ENCODE measurements around the gene ZNF664.

ZNF664 gene

DNA sequence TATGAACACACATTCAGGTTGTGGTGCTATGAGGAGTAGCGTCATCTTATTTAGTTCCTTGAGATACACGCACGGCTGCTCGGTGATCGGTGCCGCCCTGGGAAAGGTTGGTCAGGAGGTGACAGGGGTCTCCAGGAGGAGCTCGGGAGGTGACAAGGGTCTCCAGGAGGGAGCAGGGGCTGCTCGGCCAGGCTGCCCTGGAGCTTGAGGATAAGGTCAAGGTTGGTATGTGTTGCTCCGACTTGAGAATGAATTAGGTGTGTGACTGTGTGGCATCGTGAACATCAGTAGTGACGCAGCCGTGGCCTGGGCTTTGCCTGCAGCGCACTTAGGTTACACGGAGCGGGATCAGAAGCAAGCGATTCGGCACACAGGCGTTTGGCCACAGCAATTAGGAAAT is 36.5 kb upstream of the ZNF664 start:
- no peak for DNase-seq (ENCODE audit: insufficient read length)
- FAIRE-seq, result no peak
- TF ChIP-seq TAF1 (IDR thresholded peaks at IDR 0.05; ENCODE audit: borderline replicate concordance, low read depth, low read length) (no peak), POLR2AphosphoS5 (IDR thresholded peaks at IDR 0.05; ENCODE audit: low read depth, low read length) (no peak)

DNA sequence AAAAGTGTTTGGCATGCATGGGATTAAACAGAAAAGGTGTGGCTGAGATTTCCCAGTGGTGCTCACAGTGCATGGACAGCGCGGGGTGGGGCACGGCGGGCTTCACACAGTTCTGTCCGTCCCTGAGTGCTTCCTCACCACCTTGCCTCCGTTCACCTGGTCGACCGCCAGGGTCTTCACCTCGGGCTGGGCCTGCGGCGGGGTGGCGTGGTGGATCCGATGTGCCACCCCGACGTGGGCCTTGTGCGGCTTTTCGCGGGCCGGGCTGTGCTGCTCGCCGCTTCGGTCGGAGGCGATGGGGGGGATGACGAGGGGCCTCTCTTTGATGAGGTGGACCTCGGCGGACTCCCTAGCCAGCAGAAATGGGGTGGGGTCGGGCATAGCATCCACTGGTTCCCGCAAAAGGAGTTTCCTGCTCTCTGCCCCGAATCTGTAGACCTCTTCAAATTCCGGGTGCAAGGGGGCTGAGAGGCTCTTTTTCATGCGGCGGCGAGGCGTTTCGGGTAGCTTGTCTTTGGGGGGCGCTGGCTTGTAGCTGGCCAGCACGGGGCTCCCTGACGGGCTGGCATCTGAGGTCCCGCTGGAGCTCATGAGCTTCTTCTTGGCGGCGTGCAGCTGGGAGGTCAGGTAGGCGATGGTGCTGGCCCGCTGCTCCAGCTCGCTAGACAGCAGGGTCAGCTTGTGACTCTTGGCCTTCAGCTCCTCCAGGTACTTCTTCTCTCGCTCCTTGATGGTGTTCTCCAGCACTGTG is 35.9 kb upstream of the ZNF664 start:
- TF ChIP-seq POLR2A (IDR thresholded peaks at IDR 0.05; ENCODE audit: low read depth, low read length) (no peak), TAF1 (IDR thresholded peaks at IDR 0.05; ENCODE audit: borderline replicate concordance, low read depth, low read length) (no peak), POLR2AphosphoS5 (IDR thresholded peaks at IDR 0.05; ENCODE audit: low read depth, low read length) (no peak)
- DNase-seq (ENCODE audit: insufficient read length), result no peak
- no peak for FAIRE-seq

DNA sequence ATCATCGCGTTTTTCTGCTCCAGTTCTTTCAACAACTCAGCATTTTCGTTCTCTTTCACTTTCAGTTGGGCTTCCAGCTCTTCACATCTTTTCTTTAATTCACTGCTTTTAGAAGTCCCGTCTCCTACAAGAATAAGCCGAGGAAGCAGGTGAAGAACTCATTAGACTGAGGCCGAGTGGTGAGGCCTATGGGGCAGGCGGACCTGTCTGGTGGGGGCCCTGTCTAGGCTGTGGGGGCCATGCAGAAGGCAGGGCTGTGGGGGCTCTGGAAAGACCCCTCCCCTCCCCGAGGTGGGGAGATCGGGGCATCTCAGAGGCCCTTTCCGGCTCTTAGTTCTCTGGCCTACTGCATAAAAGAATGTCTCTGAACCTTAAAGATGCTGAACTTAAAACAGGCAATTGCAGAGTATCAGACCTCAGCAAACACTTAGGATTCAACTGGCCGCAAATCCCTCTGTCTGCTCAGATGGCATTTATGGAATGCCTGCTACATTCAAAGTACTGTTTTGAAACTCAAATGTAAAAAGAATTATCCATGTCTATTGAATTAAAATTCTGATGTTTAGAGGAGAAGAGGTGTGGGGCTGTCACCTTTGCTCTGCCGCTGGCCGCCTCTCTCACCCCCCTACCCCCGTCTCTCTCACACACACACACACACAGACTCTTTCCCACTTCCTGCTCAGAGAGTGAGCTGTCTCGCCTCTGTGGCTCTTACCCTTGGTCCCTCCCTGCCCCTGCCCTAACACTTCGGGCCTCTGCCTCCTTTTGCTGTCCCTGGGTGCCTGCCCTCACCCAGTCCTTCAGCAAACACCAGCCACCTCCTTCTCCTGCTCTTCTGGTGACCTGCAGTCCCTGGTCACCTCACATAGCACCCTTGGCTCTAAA is 35.1 kb upstream of the ZNF664 start:
- FAIRE-seq, result no peak
- DNase-seq (ENCODE audit: insufficient read length), result no peak
- TF ChIP-seq TAF1 (IDR thresholded peaks at IDR 0.05; ENCODE audit: borderline replicate concordance, low read depth, low read length) (no peak), POLR2A (IDR thresholded peaks at IDR 0.05; ENCODE audit: low read depth, low read length) (no peak), POLR2AphosphoS5 (IDR thresholded peaks at IDR 0.05; ENCODE audit: low read depth, low read length) (no peak)

DNA sequence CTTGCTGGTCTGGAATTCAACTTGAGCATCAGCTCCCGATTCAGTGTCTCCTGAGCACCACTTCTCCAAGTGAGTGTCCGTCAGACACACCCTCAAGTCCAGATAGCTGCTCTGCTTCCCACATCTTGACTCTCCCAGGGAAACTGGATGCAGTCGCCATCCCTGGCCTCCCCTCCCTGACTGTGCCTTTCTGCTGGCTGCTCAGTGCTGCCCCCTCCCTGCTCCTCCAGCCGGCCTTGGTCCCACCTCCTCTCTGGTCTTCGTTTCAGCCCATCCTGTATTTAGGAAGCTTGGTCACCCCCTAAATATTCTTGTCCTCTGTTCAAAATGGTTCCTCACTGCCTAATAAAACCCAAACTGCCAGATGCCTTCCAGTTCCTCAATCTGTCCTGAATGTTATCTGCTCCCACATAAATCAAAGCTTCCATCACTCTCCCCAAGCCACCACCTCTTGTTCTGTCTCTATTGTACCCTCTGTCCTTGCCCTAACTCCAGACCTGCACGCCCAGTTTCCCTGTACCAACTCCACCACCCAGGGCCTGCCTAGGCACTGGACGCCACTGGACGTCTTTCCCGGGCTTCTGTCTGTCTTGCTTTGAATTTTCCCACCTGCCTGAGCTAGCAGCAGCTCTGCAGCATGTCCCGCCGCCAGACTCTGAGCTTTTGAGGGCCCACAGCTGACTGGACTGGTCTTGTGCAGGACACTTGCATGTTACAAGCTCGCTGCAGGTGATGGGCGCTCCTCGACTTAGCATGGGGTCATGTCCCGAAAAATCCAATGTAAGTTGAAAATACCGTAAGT is 34.1 kb upstream of the ZNF664 start:
- DNase-seq (ENCODE audit: insufficient read length) (no peak), FAIRE-seq (no peak)
- TF ChIP-seq TAF1 (IDR thresholded peaks at IDR 0.05; ENCODE audit: borderline replicate concordance, low read depth, low read length) (no peak), POLR2AphosphoS5 (IDR thresholded peaks at IDR 0.05; ENCODE audit: low read depth, low read length) (no peak), POLR2A (IDR thresholded peaks at IDR 0.05; ENCODE audit: low read depth, low read length) (no peak)

DNA sequence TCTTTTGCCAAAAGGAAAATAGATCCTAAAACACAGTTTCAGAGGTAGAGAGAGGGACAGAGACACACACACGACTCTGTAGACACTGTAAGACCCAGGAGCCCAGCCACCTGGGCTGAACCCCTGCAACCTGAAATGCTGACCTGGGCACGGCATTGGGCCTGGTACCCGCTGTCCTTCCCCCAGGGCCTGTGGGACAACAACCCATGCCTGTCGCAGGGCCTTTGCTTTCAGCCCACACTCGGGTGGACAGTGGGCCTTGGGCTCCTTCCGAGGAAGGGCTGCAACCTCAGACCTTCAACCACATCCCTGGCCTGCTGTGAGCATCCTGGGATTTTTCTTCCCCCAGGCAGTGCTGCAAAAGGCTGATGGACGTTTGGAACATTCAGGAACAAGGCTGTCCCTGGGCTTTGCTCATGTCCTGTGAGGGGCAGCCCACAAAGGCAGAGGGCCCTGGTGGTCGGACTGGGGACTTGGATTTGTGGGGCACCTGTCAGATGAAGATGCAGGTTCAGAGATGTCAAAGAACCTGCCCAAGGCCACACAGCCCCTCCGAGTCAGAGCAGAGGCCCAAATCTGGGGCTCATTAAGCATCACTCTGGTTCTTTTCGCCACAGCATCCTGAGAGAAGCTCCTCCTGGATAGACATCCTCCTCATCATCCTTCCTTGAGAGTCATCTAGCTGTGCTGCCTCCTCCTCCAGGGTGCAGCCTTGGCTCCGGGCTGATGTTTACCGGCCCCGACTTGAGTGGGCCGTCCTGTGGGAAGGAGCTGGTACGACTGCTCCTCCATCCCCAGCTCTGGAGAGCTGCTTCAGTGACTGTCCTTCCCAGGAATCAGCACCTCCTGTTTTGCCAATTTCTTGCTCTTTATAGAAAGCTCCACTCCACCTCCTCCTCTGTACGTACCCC is 33.0 kb upstream of the ZNF664 start:
- FAIRE-seq (no peak), DNase-seq (ENCODE audit: insufficient read length) (no peak)
- TF ChIP-seq POLR2AphosphoS5 (IDR thresholded peaks at IDR 0.05; ENCODE audit: low read depth, low read length) (no peak), TAF1 (IDR thresholded peaks at IDR 0.05; ENCODE audit: borderline replicate concordance, low read depth, low read length) (no peak), POLR2A (IDR thresholded peaks at IDR 0.05; ENCODE audit: low read depth, low read length) (no peak)

DNA sequence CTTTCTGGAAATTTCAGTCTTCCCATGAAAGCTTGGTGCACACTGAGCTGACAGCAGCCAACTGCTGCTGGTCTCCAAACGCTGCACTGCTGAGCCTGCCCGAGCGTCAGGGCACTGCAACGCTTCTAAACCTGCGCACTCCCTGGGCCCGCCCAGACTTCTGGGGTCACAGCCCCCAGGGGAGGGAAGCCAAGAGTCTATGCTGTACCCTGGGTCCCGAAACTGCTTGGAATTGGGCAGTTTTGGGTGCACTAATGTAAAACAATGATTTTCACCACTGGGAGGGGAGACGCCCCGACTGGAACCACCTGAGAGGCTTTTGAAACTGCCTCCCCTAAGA is 32.4 kb upstream of the ZNF664 start:
- DNase-seq (ENCODE audit: insufficient read length) (no peak), FAIRE-seq (no peak)
- TF ChIP-seq TAF1 (IDR thresholded peaks at IDR 0.05; ENCODE audit: borderline replicate concordance, low read depth, low read length) (no peak), POLR2AphosphoS5 (IDR thresholded peaks at IDR 0.05; ENCODE audit: low read depth, low read length) (no peak), POLR2A (IDR thresholded peaks at IDR 0.05; ENCODE audit: low read depth, low read length) (no peak)

DNA sequence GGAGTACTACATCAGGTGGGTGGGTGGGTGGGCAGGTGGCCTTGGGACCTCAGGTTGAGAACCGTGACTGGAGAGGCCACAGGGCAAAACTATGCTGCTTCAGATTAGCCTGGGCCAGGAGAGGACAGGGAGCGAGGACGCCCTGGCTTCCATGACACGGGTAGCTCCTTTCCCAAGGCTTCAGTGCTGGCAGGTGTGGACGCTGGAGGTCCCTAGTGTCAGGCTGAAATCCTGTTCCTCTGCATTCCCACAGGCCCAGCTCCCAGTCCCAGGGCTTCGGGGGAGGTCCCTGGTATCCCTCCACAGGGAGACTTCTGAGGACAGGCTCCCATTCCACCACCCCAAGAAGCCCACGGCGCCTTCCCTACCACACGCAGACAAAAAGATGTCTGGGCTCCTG is 32.0 kb upstream of the ZNF664 start:
- TF ChIP-seq POLR2AphosphoS5 (IDR thresholded peaks at IDR 0.05; ENCODE audit: low read depth, low read length) (no peak), POLR2A (IDR thresholded peaks at IDR 0.05; ENCODE audit: low read depth, low read length) (no peak), TAF1 (IDR thresholded peaks at IDR 0.05; ENCODE audit: borderline replicate concordance, low read depth, low read length) (no peak)
- DNase-seq (ENCODE audit: insufficient read length) (no peak), FAIRE-seq (no peak)

DNA sequence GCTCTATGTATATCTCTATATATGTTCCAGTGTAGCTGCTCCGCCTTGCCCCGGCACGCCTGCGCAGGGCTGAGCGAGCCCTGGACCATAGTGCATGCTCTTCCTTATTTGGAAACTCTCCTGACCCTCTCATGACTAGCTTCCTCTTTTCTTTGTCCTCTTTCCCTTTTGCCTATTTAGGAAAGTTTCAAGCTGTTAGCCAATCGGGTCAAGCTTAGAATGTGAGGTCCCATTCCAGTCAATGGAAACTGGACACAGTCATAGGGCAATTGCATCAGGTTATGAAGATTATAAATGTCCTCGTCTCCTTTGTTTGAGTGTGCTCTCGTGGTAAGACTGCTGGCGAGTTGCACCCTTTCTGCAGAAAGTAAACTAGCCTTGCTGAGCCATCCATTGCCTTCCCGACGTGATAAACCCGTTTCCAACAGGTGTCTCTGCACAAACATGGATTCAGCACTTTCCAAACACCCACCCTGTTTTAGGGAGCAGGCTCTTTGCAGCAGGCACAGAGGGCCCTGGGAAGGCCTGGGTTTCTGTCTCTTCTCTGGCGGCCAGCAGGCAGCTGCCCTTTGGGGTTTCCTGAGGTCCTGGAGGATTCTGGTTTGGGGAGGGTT is 31.3 kb upstream of the ZNF664 start:
- DNase-seq (ENCODE audit: insufficient read length) (no peak), FAIRE-seq (no peak)
- TF ChIP-seq TAF1 (IDR thresholded peaks at IDR 0.05; ENCODE audit: borderline replicate concordance, low read depth, low read length) (no peak), POLR2A (IDR thresholded peaks at IDR 0.05; ENCODE audit: low read depth, low read length) (no peak), POLR2AphosphoS5 (IDR thresholded peaks at IDR 0.05; ENCODE audit: low read depth, low read length) (no peak)

DNA sequence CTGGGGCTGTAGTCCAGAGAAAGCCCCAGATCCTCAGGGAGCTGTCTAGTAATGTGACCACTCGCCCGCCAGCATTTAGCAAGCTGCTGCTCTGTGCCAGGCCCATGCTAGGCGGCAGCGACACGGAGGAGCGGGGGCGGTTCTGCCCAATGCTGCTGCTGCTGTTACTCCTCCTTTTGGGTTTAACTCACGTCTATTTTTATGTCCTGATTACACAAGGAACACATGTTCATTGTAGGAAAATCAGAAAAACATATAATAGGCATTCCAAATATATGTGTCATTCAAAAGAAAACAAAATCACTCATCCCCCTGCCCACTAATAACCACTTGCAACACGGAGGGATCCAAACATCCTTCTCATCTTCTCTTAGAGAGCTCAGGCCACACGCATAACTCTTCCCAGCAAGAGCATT is 30.8 kb upstream of the ZNF664 start:
- no peak for TF ChIP-seq TAF1 (IDR thresholded peaks at IDR 0.05; ENCODE audit: borderline replicate concordance, low read depth, low read length)
- no peak for TF ChIP-seq POLR2AphosphoS5 (IDR thresholded peaks at IDR 0.05; ENCODE audit: low read depth, low read length)
- no peak for TF ChIP-seq POLR2A (IDR thresholded peaks at IDR 0.05; ENCODE audit: low read depth, low read length)
- FAIRE-seq, result no peak
- DNase-seq (ENCODE audit: insufficient read length), result no peak

DNA sequence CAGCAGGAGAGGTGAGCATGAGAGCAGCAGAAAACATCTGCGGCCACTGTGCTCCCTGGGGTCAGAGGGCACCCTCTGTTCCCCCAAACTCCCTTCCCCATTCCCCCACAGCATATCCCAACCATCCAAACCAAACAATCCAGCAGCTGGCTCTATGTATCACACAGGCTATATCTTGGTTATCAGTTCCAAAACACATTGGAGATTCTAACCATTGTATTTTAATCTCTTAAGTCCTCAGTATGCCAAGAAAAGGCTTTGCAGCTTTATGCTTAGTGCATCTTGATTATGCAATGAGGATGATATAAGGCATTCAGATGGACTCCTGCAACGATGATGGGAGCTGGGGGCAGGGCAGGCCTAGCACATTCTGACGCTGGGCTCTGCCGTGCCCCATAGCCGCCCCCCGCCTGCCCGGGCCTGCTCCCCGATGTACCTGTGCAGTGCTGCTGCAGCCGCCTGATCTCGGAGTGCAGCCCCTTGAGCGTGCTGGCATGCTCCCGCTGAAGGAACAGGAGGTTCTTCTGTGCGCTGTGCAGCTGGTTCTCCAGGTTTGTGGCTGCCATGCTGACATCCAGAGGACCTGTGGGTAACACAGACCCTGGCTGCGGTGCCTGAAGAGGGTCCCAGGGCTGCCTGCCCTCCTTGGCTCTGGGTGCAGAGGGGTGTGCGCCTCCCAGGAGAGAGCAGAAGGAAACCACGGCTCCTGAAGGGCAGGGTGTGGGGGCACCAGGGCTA is 29.9 kb upstream of the ZNF664 start:
- DNase-seq (ENCODE audit: insufficient read length) (no peak), FAIRE-seq (no peak)
- no peak for TF ChIP-seq TAF1 (IDR thresholded peaks at IDR 0.05; ENCODE audit: borderline replicate concordance, low read depth, low read length)
- no peak for TF ChIP-seq POLR2A (IDR thresholded peaks at IDR 0.05; ENCODE audit: low read depth, low read length)
- TF ChIP-seq POLR2AphosphoS5 (IDR thresholded peaks at IDR 0.05; ENCODE audit: low read depth, low read length), result no peak

Data from GM12892 (cell line).